ENCODE measurements around the gene DDR2.

Gene DDR2

DNA sequence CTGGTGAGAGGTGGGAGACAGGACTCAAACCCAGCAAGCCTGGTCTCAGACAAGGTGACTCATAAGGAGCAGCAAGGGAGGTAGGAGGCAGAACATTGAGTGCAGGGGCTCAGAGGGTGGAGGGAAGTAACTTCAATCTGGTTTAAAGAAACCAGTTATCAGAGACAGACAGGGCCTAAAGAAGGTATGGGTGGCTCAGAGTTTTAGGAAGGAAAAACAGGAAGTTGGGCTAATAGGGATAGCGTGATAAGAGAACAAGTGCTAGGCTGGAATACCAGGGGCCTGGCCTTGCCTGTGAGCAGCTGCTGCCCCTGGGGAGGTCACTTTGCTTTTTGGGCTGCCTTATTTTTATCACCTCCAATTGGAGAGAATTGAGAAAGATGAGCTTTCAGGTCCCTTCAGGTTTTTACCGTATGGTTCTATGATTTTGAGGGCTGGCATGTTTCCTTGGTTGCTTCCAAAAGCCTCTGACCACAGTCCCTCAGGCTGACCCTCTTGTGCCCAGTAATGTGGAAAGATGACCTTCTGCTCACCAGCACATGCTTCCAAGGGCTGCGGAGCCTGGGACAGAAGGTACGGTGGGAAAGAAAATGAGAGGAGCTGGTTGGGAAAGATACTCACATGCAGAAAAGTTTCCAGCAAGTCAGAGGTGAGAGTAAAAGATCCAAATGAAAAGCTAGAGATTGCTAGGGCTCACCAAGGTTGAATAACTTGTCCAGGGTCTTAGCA is 77.0 kb downstream of the DDR2 start:
- Histone ChIP-seq H3K4me2 (no peak overlapping the region), H3K4me3 (IDR thresholded peaks at IDR 0.05; ENCODE audit: insufficient read depth, low read depth, low read length) (no peak overlapping the region), H3K9ac (no peak overlapping the region), H2AFZ (ENCODE audit: low read depth) (no peak overlapping the region), H3K27me3 (ENCODE audit: insufficient read depth, low read depth) (no peaks in the 10 kb centered on the region), H3K4me1 (ENCODE audit: low read depth, poor library complexity, severe bottlenecking) (no peaks in the 10 kb centered on the region), H3K36me3 (ENCODE audit: insufficient read depth) (no peaks in the 10 kb centered on the region), H3K79me2 (ENCODE audit: insufficient read depth, low read depth) (no peaks in the 10 kb centered on the region), H3K27ac (no peak overlapping the region), H4K20me1 (ENCODE audit: insufficient read depth) (no peaks in the 10 kb centered on the region)
- TF ChIP-seq, protein P1, sequence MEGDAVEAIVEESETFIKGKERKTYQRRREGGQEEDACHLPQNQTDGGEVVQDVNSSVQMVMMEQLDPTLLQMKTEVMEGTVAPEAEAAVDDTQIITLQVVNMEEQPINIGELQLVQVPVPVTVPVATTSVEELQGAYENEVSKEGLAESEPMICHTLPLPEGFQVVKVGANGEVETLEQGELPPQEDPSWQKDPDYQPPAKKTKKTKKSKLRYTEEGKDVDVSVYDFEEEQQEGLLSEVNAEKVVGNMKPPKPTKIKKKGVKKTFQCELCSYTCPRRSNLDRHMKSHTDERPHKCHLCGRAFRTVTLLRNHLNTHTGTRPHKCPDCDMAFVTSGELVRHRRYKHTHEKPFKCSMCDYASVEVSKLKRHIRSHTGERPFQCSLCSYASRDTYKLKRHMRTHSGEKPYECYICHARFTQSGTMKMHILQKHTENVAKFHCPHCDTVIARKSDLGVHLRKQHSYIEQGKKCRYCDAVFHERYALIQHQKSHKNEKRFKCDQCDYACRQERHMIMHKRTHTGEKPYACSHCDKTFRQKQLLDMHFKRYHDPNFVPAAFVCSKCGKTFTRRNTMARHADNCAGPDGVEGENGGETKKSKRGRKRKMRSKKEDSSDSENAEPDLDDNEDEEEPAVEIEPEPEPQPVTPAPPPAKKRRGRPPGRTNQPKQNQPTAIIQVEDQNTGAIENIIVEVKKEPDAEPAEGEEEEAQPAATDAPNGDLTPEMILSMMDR (conservative IDR thresholded peaks at IDR 0.05; ENCODE audit: low read depth, low read length), result no peak

DNA sequence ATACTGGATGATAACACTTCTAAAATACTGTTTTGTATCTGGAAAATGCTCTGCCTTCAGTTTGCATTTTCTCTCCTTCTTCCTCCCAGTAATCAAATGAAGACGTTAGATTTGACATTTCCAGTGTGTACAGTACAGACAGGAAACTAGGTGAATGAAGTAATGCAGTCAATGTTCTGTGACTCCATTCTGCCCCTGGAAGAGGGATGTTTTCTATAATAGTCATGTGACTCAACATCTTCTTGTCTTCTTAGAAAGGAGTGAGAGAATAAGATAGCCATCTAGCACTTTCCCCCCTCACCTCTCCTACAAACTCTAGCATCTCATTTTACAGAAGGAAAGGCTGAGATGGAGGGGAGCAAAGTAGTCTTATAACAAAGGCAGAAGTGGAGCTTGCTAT is 77.6 kb downstream of the DDR2 start:
- Histone ChIP-seq H3K79me2 (ENCODE audit: insufficient read depth, low read depth) (no peaks in the 10 kb centered on the region), H3K27ac (no peak overlapping the region), H3K4me2 (no peak overlapping the region)

DNA sequence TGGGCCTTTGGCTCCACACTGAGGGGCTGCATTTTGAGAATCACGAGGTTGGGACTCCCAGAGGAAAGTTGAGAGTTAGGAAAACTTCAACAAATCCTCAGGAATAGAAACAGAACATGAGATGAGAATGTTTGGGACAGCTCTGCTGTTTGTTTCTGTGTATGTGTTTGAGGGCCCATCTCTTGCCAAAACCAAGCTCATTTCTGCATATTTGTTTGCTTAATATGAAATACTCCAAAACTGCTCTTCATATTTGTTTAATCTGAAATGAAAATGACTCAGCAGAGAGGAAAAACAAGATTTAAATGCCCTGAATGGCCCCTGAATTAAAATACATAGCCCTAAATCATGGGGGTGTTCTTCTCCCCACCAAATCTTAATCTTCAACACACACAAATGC is 78.1 kb downstream of the DDR2 start:
- Histone ChIP-seq H3K27ac (no peak overlapping the region), H3K4me1 (ENCODE audit: low read depth, poor library complexity, severe bottlenecking) (no peaks in the 10 kb centered on the region), H3K4me3 (IDR thresholded peaks at IDR 0.05; ENCODE audit: insufficient read depth, low read depth, low read length) (no peak overlapping the region), H3K9ac (no peak overlapping the region), H2AFZ (ENCODE audit: low read depth) (no peak overlapping the region), H3K27me3 (ENCODE audit: insufficient read depth, low read depth) (no peaks in the 10 kb centered on the region), H3K4me2 (no peak overlapping the region), H3K36me3 (ENCODE audit: insufficient read depth) (no peaks in the 10 kb centered on the region), H3K79me2 (ENCODE audit: insufficient read depth, low read depth) (no peaks in the 10 kb centered on the region), H4K20me1 (ENCODE audit: insufficient read depth) (no peaks in the 10 kb centered on the region)
- TF ChIP-seq, protein P1 (conservative IDR thresholded peaks at IDR 0.05; ENCODE audit: low read depth, low read length), result no peak

More for the DNA sequence above, 77.6 kb downstream of the DDR2 start:
- Histone ChIP-seq H3K36me3 (ENCODE audit: insufficient read depth) (no peaks in the 10 kb centered on the region), H3K4me1 (ENCODE audit: low read depth, poor library complexity, severe bottlenecking) (no peaks in the 10 kb centered on the region), H3K9ac (no peak overlapping the region), H2AFZ (ENCODE audit: low read depth) (no peak overlapping the region), H3K4me3 (IDR thresholded peaks at IDR 0.05; ENCODE audit: insufficient read depth, low read depth, low read length) (no peak overlapping the region), H3K27me3 (ENCODE audit: insufficient read depth, low read depth) (no peaks in the 10 kb centered on the region), H4K20me1 (ENCODE audit: insufficient read depth) (no peaks in the 10 kb centered on the region)
- TF ChIP-seq, protein P1 (conservative IDR thresholded peaks at IDR 0.05; ENCODE audit: low read depth, low read length), result no peak

DNA sequence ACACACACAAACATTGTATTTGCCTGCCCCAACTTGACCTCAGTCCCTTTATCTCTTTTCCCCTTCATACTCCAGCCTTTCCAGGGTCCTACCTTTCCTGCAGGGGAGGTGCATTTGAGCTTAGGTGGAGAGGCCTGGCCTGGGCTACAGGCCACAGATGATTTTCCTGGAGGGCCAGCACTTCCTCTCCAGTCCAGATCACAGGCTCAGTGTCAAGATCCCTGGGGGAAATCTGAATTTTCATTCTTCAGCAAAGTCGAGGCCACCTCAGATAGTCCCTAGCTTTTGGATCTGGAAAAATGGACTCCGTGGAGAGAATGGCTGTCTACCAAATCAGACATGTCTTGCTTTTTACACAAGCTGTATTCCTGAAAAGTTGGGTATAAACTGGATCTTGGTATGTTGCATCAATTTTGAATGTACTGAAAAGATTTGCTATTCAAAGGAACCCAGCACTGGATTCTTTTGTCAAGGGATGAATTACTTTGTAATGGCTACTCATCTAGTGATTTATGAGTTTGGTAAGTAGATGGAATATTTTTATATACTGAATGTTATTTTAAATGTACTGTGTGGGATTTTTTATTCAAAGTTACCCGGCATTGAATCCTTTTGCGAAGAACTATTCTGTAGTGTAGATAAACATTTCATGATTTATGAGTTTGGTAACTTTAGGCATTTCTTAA is 78.7 kb downstream of the DDR2 start:
- Histone ChIP-seq H3K27ac (no peak overlapping the region), H3K27me3 (ENCODE audit: insufficient read depth, low read depth) (no peaks in the 10 kb centered on the region), H3K4me2 (no peak overlapping the region), H4K20me1 (ENCODE audit: insufficient read depth) (no peaks in the 10 kb centered on the region), H3K4me3 (IDR thresholded peaks at IDR 0.05; ENCODE audit: insufficient read depth, low read depth, low read length) (no peak overlapping the region), H3K9ac (no peak overlapping the region), H3K4me1 (ENCODE audit: low read depth, poor library complexity, severe bottlenecking) (no peaks in the 10 kb centered on the region), H3K36me3 (ENCODE audit: insufficient read depth) (no peaks in the 10 kb centered on the region), H2AFZ (ENCODE audit: low read depth) (no peak overlapping the region), H3K79me2 (ENCODE audit: insufficient read depth, low read depth) (no peaks in the 10 kb centered on the region)
- TF ChIP-seq, protein P1 (conservative IDR thresholded peaks at IDR 0.05; ENCODE audit: low read depth, low read length), result no peak

All from KMS-11 (cell line).